RWPE2 (cell line): Measurements from ENCODE around the gene BDH1.
"Not testable (repeated sequence)": the region's sequence is repeated elsewhere in the genome, so short reads cannot be mapped to it uniquely, and the experiment has no call there.

ENCODE experiments used
- ATAC-seq: fragments of 200-7000 bp; cut with Tn5 transposase; 3 replicates; pipeline ENCODE4 v1.9.1; 2021; ENCODE audit warnings: low read depth
- DNase-seq: peaks from one replicate; pipeline ENCODE4 v3.0.0-alpha.2; 2020; ENCODE audit warnings: low spot score
- H3K27ac ChIP-seq: fragments of 450-650 bp; 2 replicates; pipeline ENCODE4 v1.5.1; 2017; ENCODE audit warnings: mild to moderate bottlenecking; ENCODE audit not compliant: poor library complexity, severe bottlenecking
- H3K27me3 ChIP-seq: fragments of 250-450 bp; sonication (Bioruptor Pico); 2 replicates; pipeline ENCODE4 v1.5.1; 2021; ENCODE audit warnings: mild to moderate bottlenecking, moderate library complexity; ENCODE audit not compliant: insufficient read depth, poor library complexity, severe bottlenecking
- H3K36me3 ChIP-seq: fragments of 250-450 bp; sonication (Bioruptor Pico); 2 replicates; pipeline ENCODE4 v1.5.1; 2020; ENCODE audit warnings: low read depth, mild to moderate bottlenecking, moderate library complexity
- H3K4me1 ChIP-seq: fragments of 250-450 bp; sonication (Bioruptor Pico); 2 replicates; pipeline ENCODE4 v1.5.1; 2021; ENCODE audit warnings: mild to moderate bottlenecking, moderate library complexity; ENCODE audit not compliant: insufficient read depth, poor library complexity, severe bottlenecking
- H3K4me3 ChIP-seq: fragments of 250-450 bp; sonication (Bioruptor Pico); 2 replicates; pipeline ENCODE4 v1.5.1; 2021; ENCODE audit warnings: mild to moderate bottlenecking, moderate library complexity; ENCODE audit not compliant: severe bottlenecking
- H3K9me3 ChIP-seq: fragments of 250-450 bp; sonication (Bioruptor Pico); 2 replicates; pipeline ENCODE4 v1.5.1; 2021; ENCODE audit warnings: mild to moderate bottlenecking, moderate library complexity; ENCODE audit not compliant: severe bottlenecking
- TF ChIP-seq, protein P1 (sequence below): fragments of 450-650 bp; IDR thresholded peaks from one replicate; pipeline ENCODE4 v1.5.1; 2017; ENCODE audit warnings: mild to moderate bottlenecking, moderate library complexity; ENCODE audit not compliant: poor library complexity, severe bottlenecking

BDH1 gene

DNA sequence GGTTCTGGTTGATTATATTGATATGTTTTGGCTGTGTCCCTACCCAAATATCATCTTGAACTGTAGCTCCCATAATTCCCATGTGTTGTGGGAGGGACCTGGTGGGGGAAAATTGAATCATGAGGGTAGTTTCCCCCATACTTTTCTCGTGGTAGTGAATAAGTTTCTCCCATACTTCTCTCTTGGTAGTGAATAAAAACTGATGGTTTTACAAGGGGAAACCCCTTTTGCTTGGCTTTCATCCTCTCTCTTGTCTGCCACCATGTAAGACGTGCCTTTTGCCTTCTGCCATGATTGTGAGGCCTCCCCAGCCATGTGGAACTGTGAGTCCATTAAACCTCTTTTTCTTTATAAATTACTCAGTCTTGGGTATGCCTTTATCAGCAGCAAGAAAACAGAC lies 13.7 kb upstream of the BDH1 start:
- H3K27me3 ChIP-seq, H3K27ac ChIP-seq, H3K36me3 ChIP-seq, ATAC-seq, DNase-seq, H3K4me3 ChIP-seq, H3K4me1 ChIP-seq: not testable (repeated sequence)
- peaks cover 14% of the 10 kb centered on the region for H3K9me3 ChIP-seq

DNA sequence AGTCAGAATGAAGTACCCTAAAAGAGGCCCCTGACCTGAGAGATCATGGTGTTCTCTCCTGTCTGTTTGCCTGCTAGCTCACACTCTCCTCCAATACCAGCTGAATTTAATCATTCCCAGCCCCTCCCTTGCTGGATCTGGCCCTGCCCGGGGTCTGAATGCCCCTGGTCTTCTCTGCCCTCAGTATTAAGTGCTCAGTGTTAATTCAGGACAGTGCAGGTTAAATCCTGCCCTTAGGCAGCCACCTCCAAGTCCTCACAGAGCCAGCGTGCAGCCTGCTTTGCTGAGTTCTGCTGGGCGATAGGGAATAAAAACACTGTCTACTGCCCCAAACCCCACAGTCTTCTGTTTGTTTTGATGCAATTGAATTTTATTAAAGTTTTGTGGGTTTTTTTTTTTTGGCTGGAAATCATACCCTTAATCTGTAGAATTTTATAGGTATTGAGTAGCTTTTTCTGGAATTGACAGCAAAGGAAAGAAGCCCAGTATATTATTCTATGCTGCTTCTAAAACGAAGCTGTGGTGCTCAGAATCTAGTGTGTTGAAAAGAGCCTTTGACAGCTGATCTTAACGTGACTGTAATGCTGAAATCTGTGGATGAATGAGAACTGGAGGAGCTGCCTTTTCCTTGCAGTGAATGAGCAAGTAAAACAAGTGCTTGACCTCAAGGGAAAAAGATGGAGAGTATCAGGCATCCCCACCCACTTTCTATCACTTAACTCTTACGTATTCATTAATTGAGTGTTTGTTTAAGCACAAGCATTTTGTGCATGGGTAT lies 12.3 kb upstream of the BDH1 start:
- H3K27ac ChIP-seq, result no peak overlapping the region
- H3K4me1 ChIP-seq, result no peaks in the 10 kb centered on the region
- H3K27me3 ChIP-seq, result no peaks in the 10 kb centered on the region
- DNase-seq (no peak), ATAC-seq (no peak)
- peaks cover 17% of the 10 kb centered on the region for H3K9me3 ChIP-seq
- no peak overlapping the region for H3K4me3 ChIP-seq
- TF ChIP-seq, protein P1, sequence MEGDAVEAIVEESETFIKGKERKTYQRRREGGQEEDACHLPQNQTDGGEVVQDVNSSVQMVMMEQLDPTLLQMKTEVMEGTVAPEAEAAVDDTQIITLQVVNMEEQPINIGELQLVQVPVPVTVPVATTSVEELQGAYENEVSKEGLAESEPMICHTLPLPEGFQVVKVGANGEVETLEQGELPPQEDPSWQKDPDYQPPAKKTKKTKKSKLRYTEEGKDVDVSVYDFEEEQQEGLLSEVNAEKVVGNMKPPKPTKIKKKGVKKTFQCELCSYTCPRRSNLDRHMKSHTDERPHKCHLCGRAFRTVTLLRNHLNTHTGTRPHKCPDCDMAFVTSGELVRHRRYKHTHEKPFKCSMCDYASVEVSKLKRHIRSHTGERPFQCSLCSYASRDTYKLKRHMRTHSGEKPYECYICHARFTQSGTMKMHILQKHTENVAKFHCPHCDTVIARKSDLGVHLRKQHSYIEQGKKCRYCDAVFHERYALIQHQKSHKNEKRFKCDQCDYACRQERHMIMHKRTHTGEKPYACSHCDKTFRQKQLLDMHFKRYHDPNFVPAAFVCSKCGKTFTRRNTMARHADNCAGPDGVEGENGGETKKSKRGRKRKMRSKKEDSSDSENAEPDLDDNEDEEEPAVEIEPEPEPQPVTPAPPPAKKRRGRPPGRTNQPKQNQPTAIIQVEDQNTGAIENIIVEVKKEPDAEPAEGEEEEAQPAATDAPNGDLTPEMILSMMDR, result no peak
- no peaks in the 10 kb centered on the region for H3K36me3 ChIP-seq

DNA sequence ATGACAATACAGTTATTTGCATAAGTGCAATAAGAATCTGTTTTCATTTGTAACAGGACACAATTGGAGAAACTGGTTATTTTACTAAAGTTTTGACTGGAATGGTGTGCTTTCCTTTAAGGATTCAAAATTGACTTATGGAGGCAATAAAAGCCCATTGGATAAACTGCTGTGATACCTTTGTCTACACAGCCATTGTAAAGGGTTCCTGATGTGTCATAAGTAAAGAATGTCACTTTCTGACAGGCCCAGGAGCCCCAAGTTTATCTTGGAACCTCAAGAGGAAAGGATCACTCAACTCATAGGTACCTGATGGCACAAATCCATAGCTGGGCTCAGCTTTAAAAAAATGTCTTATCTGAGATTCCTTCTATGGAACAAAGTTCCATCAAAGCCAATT lies 10.4 kb upstream of the BDH1 start:
- DNase-seq, H3K27ac ChIP-seq, ATAC-seq, H3K36me3 ChIP-seq, H3K4me3 ChIP-seq, H3K27me3 ChIP-seq, H3K4me1 ChIP-seq: not testable (repeated sequence)
- peaks cover 17% of the 10 kb centered on the region for H3K9me3 ChIP-seq

DNA sequence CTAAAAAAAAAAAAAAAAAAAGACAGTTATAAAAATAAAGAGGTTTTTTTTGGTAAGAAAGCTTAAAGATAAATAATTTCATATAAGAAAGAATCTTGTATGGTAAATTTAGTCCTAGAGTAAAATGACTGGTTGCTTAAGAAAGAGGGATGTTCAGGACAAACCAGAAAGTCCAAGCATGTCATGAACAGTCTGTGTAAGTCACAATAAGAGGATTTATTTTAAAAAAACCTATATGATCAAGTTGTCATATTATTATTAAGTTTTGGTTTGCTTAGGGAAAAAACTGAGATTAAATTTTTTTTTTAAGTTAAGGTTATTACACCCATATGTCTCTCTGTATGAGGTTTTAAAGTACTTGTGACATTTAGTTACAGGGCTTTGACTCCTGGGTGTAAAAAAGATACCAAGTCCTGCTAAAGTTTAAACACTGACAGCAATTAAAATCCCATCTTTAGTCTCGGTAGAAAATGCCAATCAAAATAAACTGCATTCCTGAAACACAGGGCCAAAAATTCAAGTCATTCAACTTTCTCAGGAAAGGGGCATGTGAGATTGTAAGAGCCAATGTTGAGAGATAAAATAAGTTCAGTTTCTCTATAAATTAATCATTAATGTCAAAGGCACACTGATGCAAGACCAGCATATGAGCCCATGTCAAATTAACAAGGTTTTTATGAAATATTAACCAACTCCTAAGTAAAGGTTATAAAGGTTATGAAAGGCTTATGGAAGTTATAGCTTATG lies 8.5 kb upstream of the BDH1 start:
- Histone ChIP-seq H3K4me1 (no peaks in the 10 kb centered on the region), H3K9me3 (peaks cover 17% of the 10 kb centered on the region), H3K36me3 (no peaks in the 10 kb centered on the region), H3K27me3 (no peaks in the 10 kb centered on the region), H3K4me3 (no peak overlapping the region), H3K27ac (no peak overlapping the region)
- no peak for ATAC-seq
- no peak for DNase-seq
- TF ChIP-seq, protein P1, result no peak

DNA sequence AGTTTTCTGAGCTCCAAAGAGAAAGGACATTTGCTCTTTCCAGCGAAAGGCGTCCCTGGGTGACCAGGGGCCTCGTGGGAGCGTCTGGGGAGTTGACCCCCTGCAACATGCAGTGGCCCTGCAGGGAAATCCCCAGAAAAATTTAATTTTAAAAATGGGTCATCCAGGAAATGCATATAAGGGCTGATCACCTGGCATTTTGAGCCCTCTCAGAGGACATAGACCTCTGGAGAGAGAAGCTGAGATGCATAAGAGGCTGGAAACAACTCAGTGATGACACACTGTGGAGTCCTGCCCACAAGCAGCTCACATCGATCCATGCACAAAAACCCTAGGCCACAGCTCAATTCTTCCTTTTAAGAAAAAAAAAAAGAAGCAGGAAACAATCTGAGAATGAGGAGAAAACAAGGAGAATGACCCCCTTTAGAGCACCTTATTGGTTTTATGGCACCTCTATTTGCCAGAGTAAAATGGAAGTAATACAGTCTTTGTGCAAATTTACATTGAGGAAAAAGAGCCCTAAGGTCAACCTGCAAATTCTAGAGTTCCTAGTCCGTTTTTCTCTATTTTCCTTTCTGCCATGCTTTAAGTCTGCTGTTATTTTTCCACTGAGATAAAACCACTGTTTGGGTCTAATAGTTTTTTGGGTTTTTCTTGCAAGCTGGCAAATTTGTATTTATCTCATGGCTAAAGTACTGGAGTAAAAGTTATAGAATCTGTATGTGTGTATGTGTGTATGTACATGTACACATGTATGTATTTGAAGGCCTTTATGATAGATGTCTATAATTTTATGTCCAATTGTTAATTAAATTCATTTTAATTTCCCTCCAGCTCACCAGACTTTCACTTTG lies 6.9 kb upstream of the BDH1 start:
- no peaks in the 10 kb centered on the region for H3K27me3 ChIP-seq
- H3K4me1 ChIP-seq, result no peaks in the 10 kb centered on the region
- no peak for DNase-seq
- peaks cover 17% of the 10 kb centered on the region for H3K9me3 ChIP-seq
- ATAC-seq, result no peak
- H3K36me3 ChIP-seq, result no peaks in the 10 kb centered on the region
- H3K4me3 ChIP-seq, result no peak overlapping the region
- no peak overlapping the region for H3K27ac ChIP-seq
- TF ChIP-seq, protein P1, result no peak
